ENCODE measurements around the gene TUNAR.

The TUNAR gene

DNA sequence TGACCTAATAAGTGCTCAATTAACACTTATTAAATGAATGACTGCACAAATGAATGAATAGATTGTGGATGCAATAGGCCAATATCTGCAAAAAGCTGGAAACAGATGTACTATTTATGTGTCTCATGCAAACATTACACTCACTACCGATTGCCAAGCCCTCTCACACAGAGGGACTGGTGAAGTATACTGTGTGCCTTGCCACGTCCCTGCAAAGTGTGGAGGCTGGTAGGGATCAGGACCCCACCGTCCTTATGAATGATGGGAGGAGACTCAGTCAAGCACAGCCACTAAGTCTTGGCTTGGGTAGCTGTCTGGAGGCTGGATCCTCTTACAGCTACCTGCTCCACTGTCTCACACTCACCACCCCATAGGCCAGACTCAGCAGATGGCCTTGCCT is 3.9 kb upstream of the TUNAR start:
- DNase-seq (ENCODE audit: low spot score): no peak

DNA sequence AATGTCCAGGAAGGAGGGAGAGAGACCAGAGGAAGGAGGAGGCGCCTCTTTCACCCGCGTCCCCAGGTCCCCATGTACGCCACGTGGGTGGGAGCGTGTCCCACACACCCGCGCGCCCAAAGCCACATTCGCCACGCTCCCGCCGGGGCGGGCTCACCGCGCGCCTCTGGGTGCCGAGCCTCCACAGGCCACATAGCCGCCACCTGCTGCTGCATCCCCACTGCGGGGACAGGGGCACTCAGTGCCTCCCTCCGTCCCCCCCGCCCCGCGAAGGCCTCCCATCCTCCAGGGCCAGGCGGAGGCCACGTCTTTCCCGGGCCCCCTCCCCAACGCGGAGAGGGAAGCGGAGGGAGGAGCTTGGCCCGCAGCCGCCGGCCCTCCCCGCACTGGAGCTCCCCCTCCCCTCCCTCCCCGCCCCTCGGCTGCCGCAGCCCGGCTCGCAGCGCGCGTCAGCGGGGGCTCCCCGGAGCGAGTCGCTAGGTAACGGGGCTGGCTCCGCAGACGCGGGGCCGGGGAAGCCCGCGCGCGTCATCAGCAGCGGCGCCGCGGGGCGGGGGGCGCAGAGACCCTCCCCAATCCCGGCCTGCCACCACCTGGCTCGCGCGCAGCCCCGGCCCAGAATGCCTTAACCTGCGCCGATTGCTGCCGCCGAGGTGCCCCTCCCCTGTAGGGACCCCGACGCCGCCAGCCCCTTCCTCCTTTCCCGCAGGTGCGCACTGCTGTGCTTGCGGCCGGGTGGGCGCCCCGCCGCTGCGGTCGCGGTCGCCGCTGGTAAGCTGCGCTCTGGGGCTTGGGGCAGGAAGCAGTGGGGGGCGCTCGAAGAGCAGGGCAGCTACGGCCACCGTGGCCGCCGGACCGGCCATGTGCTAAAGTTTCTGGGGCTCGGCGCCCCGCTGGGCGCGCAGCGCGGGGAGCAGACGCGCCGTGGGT is 536 bp upstream of the TUNAR start:
- DNase-seq (ENCODE audit: low spot score): no peak

DNA sequence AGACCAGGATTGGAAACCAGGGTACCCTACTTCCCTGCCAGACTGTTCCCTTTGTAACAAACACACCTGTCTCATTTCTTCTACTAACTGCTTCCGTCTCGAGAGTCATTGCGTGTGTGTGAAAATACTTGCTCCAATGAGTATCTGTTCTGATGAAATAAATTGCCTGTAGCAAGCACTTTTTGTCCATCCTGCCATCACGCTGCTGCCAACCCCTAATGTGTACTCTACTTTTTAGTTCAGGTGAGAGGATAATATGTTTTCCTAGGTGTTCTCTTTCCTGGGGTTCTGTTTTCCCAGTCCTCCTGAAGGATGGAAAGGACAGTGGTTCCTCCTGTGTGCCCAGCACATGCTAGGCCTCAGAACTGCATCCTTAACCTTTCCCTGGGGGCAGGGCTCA is 1.0 kb downstream of the TUNAR start:
- no peak for DNase-seq (ENCODE audit: low spot score)

DNA sequence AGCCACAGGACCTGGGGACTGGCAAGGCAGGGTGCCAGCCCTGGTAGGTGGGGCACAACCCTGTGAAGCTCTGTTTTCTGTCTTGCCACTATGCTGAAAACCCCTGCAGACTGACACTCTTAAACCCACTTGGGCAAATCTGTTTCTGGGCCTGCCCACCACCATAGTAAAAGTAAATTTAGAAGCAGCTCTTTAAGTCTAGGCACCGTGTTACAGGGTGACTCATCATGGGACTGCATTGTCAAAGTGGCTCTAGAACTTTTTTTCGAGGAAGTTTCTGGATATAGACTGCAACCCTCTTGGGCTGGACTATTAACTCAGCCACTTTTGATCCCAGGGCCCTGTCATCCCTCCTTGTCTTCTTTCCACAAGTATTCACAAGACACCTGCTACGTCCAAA is 7.7 kb downstream of the TUNAR start:
- no peak for DNase-seq (ENCODE audit: low spot score)

DNA sequence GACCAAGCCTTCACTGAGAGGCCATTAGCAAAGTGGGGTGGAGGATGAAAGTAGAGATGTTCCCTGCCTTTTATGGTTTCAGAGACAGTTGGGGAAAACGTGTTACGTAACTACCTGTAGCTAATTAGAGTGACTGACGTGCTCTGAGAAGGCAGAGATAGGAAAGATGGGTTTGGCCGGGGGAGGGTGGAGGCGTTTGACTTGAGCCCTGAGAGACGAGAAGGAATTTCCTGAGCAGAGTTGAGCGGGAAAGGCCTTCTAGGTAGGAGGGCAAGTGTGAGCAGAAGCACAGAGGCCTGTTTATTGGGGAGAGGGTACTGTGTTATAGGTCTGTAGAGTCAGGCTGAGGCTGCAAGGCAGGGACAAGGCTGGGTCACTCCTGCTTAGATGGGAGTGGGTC is 8.6 kb downstream of the TUNAR start:
- DNase-seq (ENCODE audit: low spot score): no peak

DNA sequence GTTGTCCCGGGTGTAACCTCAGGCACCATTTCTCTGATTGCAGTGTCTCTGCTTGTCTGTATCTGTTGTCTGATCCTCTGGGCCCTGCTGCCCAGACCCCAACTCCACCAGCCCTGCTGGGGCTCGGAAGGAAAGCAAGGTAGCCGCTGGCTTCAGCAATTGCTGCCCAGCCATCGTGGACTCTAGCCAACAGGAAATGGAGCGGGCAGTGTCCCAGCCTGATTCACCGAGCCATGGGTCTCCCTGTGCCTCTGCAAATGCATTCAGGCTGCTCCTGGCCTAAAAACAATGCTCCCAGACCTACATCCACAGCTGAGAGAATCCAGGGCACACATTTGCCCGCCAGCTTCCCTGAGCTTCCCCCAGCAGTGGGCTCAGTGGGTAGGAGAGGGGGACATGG is 9.2 kb downstream of the TUNAR start:
- no peak for DNase-seq (ENCODE audit: low spot score)

DNA sequence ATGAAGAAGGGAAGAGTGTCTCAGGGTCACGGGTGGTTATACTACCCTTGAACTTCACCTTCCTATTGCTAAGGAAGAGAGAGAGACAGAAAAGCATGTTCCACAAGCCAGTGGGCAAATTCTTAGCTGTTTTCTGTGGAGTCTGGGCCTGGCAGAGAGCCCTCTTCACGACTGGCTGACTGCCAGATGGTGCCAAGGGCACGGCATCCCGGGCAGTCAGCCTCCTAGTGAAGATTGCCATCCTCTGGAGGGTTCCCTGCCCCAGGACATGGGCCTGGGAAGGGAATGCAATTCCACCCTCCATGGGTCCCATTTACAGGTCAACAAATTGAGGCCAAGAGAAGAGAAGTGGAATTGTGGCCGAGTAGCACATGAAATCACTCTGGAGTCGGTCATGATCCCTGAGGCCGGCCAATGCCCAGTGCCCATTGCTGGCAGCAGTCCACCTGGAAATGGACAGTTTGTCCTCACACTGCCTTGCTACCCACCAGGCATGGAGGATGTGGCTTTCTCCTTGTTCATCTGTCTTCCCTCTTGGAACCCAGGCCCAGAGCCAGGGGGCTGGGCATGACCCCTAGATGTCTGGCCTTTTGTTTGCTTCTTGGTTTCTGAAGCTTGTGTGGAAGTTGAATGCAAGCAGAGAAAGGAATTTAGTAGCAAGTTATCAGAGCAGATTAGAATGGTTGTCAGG is 9.9 kb downstream of the TUNAR start:
- no peak for DNase-seq (ENCODE audit: low spot score)

DNA sequence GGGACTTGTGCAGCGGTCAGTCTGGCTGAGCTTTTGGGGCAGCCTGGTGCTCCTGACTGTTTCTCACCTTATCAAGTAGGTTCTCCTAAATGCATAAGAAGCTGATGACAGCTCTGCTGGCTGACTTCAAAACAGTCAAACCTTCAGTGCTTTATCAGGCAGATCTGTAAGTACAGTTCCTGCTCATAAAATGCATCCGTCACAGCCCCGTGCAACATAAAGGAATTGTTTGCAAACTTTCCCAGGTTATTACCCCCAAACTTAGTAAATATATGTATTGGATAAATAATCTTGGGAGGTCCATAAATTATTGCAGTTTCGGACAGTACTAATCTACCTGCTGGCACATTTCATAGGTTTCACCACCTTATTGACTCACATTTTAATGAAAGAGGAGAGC is 10.7 kb downstream of the TUNAR start:
- DNase-seq (ENCODE audit: low spot score): no peak

DNA sequence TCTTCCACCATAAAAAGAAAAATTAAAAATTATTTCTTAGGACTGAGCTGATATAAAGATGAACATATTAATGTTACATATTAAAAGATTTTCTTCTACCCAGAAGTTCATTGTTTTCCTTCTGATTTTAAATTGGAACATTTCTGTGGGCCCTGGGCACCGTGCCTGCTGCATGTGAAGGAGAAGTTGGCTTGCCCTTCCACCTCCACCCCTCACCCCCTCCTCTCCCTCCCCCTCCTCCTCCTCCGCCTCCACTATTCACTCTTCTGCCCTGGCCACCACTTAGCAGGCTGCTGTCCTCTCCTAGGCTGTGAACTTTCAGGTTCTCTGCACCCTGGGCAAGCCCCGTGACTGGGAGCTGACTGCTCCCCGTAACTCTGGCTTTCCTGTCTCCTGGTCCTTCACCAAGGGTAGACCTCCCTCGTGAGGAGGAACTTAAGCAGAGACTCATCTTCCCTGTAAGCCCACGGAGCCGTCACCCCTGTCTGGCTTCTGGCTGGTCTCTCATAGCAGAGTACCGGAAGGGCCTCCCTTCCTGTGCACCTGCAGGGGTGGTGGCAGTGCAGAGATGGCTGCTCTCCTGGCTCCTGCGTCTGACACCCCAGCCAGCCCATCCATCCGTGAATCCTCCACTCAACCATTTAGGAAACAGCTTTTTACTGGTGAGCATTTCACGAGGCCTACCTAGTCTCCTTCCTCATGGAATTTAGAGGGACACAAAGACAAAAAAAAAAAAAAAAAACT is 12.8 kb downstream of the TUNAR start:
- DNase-seq (ENCODE audit: low spot score): no peak

DNA sequence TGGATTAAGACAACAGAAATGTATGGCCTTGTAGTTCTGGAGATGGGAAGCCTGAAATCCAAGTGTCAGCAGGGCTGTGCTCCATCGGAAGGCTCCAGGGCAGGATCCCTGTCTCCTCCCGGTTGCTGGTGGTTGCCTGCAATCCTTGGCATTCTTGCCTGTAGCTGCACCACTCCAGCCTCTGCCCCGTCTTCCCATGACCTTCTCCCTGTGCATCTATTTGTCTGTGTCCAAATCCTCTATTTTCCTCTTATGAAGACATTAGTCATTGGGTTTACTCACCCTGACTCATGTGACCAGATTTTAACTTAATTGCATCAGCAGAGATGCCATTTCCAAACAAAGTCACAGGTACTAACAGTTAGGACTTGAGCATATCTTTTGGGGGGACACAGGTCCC is 15.1 kb downstream of the TUNAR start:
- no peak for DNase-seq (ENCODE audit: low spot score)

DNA sequence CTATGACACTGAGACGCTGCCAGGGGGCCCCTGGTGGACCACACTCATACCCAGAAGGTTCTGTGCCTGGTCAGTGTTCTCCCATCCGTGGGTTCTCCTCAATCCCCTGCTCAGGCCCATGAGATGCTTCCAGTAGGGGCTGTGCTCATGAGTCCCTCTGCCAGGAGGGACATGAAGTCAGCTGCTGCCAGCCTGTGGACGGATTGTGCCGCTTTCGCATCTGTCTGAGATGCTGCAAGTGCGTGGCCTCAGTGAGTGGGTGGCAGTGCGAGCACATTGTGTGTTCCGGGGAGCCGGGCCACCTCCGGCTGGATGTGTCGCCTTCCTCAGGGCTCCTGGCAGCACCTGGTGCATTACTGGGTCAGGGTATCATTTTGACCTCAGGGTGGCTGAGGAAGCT is 15.5 kb downstream of the TUNAR start:
- no peak for DNase-seq (ENCODE audit: low spot score)

DNA sequence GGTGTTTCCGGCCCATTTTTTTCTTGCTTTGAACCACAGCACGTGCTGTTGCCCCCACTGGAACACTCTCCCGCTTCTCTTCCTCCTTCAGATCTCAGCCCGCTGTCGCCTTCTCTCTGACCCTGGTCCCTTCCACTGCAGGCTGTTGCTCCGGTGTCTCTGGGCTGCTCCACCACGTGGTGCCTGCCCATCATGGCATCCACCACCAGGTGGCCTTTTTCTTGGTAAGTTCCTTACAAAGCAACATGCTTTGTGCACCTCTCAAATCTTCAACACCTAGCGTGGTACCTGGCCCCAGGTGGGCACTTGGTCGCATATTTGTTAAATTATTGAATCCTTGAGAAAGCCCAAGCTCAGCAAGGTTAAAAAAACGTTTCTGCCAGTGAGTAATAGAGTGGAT is 19.1 kb downstream of the TUNAR start:
- DNase-seq (ENCODE audit: low spot score): no peak

DNA sequence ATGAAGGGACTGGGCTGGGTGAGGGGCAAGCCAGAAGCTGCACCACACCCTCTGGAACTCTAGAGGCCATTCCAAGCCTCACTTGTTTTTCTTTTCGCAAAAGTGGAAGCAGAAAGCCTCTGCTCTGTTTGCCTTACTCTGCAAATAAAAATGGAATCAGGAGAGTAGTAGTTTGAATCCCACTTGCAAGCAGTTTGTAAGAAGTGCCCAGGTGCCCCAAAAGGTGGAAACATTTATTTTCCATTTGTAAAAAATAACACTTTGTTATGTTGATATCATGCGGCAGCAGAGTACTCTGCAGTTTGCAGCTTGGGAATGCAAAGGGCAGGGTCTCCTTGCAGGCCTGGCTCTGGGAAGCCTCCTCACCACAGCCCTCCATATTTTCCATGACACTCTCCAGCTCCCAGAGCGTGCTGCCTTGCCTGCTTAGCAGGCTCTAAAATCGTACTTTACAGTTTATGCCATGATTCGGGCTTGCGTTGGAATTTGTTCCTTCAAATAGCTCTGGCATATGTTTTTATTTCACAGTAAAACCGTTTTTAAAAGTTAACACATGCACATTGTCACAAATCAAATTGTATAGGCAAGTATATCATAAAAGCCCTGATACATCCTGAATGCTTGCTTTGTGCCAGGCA is 20.0 kb downstream of the TUNAR start:
- no peak for DNase-seq (ENCODE audit: low spot score)

DNA sequence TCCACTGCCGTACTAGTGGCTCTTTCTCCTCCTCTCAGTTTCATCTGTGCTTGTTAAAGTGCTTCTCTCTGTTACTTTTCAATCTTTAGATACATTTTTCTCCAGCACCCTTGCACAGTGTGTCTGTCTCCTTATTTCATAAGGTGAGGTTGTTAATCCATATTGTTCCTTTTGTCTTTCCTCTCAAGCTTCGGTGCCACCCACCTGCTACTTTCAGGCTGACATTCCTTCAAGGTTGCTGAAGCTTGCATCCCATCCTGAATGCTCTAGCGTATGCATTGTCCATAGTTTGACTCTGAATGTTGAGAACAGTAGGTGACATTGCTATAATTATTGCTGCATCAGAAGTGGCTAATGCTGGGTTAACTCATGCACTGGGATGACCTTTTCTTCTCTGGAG is 20.6 kb downstream of the TUNAR start:
- no peak for DNase-seq (ENCODE audit: low spot score)

DNA sequence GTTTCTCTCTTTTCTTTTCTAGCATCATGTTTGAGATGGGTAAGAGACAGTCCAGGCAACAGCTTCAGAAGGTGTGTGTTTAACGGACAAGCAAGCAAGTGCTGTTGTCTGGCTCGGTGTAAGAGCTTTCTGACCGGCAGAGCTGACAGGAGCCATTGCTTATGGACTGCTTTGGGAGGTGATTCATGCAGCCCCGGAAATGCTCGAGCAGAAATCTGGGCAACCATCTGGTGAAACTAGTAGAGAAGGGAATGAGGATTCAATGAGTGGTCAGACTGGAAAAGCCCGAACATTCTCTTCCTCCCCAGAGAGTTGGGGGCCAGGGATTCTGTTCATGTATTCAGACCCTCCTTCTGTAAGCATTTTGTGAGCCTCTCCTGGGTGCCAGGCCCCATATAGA is 24.4 kb downstream of the TUNAR start:
- no peak for DNase-seq (ENCODE audit: low spot score)

DNA sequence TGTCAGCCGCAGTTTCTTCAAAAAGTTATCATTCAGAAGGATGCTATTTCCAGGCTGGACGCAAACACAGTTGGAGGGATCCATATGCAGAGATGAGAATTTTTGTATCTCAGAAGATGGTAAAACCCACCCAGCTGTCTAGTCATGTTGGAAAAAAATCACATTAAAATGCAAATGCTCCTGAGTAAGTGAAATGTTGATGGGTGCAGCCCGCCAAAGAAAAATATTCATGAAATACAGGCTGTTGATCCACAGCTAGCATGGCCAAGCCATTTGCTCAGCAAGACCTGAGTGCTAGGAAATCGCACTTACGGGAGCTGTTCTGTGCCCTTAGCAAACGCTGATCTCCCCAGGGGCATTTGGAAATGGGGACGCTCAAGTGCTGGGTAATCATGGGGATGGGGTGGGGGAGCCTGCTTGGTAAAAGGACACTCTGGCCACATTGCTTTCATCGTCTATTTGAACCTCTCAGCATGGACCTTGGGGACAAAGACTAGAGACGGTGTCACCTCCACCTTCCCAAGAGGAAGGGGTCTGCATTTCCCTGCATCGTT is 25.7 kb downstream of the TUNAR start:
- no peak for DNase-seq (ENCODE audit: low spot score)

DNA sequence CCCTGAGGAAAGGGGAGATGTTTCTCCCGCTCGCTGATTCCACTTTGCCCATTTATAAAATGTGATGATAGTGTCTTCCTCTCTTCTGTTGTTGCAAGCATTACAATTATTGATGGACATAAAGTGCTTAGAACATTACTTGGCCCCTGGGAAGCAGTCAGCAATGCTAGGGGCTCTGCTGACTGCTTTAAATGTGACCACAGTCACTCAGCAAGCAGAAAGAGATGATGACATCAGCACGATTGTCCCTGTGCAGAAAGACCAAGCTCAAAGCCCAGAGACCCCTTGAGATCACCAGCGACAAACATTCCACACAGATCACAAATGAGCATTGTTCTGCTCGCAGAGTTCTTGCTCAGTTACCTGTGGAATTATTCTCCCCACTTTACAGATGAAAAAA is 26.5 kb downstream of the TUNAR start:
- no peak for DNase-seq (ENCODE audit: low spot score)

DNA sequence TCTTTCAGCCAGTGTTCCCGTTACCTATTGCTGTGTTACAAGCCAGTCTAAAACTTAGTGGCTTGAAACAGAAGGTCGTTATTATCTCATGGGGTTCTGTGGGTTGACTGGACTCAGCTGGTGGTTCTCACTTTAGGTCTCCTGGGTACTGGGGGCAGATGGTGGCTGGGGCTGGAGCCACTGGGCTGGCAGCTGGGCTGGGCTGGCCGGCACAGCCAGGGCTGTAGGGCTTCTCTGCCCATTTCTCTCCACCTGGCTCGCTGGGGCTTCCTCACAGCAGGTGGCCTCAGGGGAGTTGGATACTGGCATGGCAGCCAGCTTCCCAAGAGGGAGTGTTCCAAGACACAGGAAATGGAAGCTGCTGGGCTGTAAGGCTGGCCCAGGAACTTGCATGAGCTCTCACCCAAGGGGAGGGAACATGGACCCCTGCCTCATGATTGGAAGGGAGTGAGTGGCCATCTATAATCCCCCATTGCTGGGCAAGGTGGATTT is 27.0 kb downstream of the TUNAR start:
- DNase-seq (ENCODE audit: low spot score): no peak

DNA sequence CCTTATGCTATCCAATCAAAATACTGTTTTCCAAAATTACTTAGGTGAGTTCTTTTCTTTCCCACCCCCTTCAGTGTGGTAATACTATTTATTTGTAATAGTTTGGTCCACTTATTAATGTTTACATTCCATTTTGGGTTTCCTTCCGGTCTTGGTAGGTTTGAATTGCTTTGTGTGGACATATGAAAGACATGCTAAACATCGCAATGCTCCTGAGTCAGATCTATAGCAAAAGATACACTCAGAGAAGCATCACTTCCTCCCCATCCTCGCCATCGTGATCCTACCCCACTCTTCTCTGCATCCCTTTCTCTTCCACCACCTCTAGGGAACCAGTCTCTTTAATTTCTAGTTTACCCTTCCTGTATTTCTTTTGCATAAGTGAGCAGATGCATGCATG is 30.0 kb downstream of the TUNAR start:
- DNase-seq (ENCODE audit: low spot score): no peak

DNA sequence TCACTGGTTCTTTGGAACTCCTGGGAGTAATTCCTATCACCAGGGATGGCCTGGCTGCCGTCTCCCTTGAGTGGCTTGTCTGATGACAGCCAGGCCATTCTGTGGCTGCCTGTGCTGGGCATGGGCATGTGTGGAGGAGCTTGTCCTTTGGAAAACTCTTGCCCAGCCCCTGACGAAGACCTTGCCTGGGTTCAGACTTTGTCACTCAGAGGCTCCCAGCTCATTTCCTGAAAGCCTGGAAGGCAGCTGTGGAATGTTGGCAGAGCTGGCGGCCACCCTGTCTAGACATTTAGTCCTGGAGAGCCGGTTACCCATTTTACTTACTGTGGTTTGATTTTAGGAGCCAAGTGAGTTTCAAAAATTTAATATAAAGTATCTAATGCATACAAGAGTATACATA is 34.0 kb downstream of the TUNAR start:
- no peak for DNase-seq (ENCODE audit: low spot score)

DNA sequence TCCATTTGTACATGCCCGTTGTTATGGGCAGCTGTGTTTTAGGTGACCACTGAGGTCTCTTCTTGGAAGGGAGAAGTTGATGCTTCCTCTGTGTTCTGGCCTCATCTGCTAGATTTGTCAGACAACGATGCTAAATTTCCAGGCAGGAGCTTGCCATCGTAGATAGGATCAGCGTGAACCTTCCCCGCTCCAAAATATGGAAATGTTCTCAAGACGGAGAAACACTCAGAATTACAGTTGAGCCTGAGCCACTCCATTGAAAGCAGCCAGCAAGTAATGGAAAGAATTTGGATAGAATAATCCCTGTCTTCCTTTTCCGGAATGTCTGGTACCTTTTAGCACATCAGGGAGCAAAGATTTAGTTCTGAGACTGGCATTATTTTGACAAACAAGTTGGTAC is 34.8 kb downstream of the TUNAR start:
- DNase-seq (ENCODE audit: low spot score): no peak

DNA sequence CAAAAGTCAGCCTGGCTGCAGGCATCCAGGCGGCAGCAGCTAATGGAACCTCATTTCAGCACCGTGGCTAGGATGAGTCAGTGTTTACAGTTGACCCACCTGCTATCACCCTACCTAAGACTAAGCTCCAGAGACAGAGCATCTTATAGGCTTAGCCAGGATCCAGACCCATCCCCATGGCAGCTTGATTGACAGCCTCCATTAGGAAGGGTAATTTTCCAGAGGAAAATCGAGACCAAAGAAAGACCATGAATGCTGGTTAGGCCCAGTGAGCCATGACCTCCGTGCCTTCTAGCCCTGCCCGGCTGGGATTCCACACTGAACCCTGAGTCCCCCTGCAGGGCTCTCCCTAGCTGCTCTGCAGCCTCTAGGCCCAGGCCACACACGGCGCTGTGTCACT is 38.7 kb downstream of the TUNAR start:
- DNase-seq (ENCODE audit: low spot score): no peak

All from hematopoietic multipotent progenitor cell treated with erythropoietin and hydrocortisone succinate and interleukin-3 and kit ligand, for 17 days (in vitro differentiated cells).